ENCODE results near the gene ABLIM1.

GRCh38 chr10:114581071-114581470, 77.0 kb downstream of the ABLIM1 start:
- TF ChIP-seq CTCF (IDR thresholded peaks at IDR 0.05; ENCODE audit: low read depth, low read length) = no peak
- TF ChIP-seq EZH2phosphoT487 (IDR thresholded peaks at IDR 0.05; ENCODE audit: low read depth) = no peak
